ENCODE measurements around the gene ADGRF3. TPM values are rescaled to one million over a fixed set of nuclear protein-coding genes. Genes with fewer than 3 reads are reported as not detected.
"Not testable (repeated sequence)": the region's sequence is repeated elsewhere in the genome, so short reads cannot be mapped to it uniquely, and the experiment has no call there.

The ADGRF3 gene
- total RNA-seq, 4 donors from 2014 or later = 4.1 TPM; not detected in 3

DNA sequence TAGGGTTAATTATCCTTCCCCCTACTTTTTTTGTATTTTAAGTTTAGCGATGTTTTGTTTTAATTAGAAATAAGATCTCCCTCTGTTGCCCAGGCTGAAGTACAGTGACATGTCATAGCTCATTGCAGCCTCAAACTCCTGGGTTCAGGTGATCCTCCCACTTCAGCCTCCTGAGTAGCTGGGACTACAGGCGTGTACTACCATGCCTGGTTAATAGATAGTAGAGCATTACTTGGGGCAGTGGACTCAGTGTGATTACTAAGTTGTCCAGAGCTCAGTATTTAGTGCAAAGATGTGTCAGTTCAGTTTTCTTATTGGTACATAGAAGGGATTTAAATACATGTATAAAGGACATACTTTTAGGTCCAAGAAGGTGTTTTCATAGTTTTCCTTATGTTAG is 9.5 kb upstream of the ADGRF3 start:
- no peaks in the 10 kb centered on the region for H3K27me3 ChIP-seq
- no peak overlapping the region for H3K27ac ChIP-seq
- H3K9me3 ChIP-seq = no peaks in the 10 kb centered on the region
- DNase-seq = no peak
- TF ChIP-seq, protein P1, sequence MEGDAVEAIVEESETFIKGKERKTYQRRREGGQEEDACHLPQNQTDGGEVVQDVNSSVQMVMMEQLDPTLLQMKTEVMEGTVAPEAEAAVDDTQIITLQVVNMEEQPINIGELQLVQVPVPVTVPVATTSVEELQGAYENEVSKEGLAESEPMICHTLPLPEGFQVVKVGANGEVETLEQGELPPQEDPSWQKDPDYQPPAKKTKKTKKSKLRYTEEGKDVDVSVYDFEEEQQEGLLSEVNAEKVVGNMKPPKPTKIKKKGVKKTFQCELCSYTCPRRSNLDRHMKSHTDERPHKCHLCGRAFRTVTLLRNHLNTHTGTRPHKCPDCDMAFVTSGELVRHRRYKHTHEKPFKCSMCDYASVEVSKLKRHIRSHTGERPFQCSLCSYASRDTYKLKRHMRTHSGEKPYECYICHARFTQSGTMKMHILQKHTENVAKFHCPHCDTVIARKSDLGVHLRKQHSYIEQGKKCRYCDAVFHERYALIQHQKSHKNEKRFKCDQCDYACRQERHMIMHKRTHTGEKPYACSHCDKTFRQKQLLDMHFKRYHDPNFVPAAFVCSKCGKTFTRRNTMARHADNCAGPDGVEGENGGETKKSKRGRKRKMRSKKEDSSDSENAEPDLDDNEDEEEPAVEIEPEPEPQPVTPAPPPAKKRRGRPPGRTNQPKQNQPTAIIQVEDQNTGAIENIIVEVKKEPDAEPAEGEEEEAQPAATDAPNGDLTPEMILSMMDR (IDR thresholded peaks at IDR 0.05) = no peak
- TF ChIP-seq POLR2A (IDR thresholded peaks at IDR 0.05) = no peak
- no peak overlapping the region for H3K4me3 ChIP-seq
- H3K4me1 ChIP-seq = peaks cover 0 to 8% (median 0%) of the 10 kb centered on the region in 4 donors
- no peaks in the 10 kb centered on the region for H3K36me3 ChIP-seq

DNA sequence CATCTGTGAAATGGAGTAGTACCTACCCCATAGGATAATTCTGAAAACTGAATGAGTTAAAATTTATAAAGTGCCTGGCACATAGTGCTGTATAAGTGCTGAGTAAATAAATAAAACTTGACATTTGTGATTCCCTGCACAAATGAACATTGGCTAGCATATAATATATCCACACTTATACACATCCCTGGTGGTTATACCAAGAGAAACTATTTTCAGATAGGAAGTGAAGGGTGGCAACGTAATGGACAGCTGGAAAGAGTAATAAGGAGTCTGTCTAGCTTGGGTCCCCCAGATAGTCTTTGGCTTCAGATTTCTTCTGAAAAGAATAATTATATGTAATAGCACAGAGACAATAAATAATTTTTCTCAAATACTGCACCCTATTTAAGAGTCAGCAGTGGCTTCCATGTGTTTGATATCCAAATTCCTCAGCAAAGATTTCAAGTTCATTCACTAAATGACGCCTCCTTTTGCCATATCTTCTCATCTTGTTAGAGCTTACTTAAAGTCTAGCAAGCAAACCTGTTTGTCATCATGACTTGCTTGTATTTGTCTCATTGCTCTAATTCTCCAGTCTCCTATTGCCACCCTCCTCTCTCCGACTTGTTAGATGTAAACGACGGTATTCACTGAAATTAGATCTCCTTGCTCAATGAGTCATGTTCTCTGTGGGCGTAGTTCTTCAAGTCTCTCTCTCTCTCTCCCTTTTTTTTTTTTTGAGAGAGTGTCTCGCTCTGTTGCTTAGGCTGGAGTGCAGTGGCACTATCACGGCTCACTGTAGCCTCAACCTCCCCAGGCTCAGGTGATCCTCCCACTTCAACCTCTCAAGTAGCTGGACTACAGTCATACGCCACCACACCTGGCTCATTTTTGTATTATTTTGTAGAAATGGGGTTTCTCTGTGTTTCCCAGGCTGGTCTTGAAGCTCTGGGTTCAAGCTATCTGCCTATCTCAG is 8.7 kb upstream of the ADGRF3 start:
- Histone ChIP-seq H3K27ac (no peak overlapping the region), H3K9me3 (no peaks in the 10 kb centered on the region), H3K27me3 (no peaks in the 10 kb centered on the region), H3K4me1 (peaks cover 0 to 8% (median 0%) of the 10 kb centered on the region in 4 donors), H3K4me3 (no peak overlapping the region), H3K36me3 (no peaks in the 10 kb centered on the region)
- TF ChIP-seq POLR2A (IDR thresholded peaks at IDR 0.05) = no peak
- TF ChIP-seq, protein P1 (IDR thresholded peaks at IDR 0.05) = no peak
- no peak for DNase-seq

DNA sequence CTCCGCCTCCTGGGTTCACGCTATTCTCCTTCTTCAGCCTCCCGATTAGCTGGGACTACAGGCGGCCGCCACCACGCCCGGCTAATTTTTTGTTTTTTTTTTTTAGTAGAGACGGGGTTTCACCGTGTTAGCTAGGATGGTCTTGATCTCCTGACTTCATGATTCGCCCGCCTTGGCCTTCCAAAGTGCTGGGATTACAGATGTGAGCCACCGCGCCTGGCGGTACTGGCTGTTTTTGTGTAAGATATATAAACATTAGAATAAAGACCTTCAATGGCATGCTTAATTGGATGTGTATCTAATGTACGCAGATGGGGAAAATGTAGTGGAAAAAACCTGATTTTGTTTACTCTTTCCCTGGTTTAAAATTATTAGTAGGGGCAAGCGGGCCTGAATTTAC is 7.9 kb upstream of the ADGRF3 start:
- not testable (repeated sequence) for H3K27me3 ChIP-seq, H3K4me1 ChIP-seq, H3K9me3 ChIP-seq, H3K4me3 ChIP-seq, H3K36me3 ChIP-seq, H3K27ac ChIP-seq, DNase-seq

DNA sequence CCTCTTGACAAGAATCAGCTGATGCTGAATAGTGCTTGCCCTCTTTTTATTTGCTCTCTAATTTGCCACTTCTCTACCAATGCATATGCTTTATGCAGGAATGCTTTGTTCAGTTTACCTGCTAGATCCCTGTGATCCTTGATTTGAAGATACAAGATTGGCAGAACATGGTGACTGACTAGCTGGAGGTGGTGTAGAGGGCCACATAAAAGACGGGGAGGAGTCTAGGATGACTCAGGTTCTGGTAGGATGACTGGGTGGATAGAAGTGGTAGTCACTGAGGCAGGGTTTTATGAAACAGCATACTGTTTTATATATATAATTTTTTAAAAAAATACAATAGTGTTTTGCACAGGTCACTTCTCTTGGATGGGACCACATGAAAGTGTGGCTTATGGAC is 6.3 kb upstream of the ADGRF3 start:
- peak in 1 of 3 donors; percentile 69 for DNase-seq

DNA sequence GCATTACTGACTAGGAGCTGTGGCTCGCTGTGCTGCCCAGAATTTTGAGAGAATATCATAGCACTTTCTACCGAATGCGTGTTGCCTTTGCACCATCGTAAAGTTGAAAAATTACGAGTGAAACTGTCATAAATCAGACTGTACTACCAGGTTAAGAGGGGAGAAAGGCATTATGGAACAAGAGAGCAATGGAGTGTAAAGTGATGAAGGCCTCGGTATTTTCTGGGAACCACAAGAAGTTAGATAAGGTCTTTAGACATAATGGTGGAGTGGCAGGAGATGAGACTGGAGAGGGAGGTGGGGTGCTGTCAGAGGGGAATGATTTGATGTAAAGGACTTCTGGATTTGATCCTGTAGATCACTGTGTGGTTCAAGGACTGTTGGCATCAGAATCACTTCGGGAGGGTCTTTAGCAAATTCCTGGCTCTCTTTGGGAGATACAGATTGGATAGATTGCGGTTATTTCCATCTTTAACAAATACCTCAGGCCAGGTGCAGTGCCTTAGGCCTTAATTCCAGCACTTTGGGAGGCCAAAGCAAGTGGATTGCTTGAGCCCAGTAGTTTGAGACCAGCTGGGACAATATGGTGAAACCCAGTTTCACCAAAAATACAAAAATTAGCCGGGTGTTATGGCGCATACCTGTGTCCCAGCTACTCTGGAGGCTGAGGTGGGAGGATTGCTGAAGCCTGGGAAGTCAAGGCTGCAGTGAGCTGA is 4.9 kb upstream of the ADGRF3 start:
- no peak overlapping the region for H3K4me3 ChIP-seq
- H3K9me3 ChIP-seq = no peaks in the 10 kb centered on the region
- TF ChIP-seq, protein P1 (IDR thresholded peaks at IDR 0.05) = no peak
- no peak for TF ChIP-seq POLR2A (IDR thresholded peaks at IDR 0.05)
- H3K27ac ChIP-seq = no peak overlapping the region
- DNase-seq = no peak
- peaks cover 0 to 23% (median 4%) of the 10 kb centered on the region in 4 donors for H3K4me1 ChIP-seq
- no peaks in the 10 kb centered on the region for H3K36me3 ChIP-seq
- no peaks in the 10 kb centered on the region for H3K27me3 ChIP-seq

More for the DNA sequence above, 6.3 kb upstream of the ADGRF3 start:
- Histone ChIP-seq H3K36me3 (no peaks in the 10 kb centered on the region), H3K4me3 (no peak overlapping the region), H3K4me1 (peaks cover 0 to 15% (median 0%) of the 10 kb centered on the region in 4 donors), H3K9me3 (no peaks in the 10 kb centered on the region), H3K27ac (no peak overlapping the region), H3K27me3 (no peaks in the 10 kb centered on the region)
- no peak for TF ChIP-seq POLR2A (IDR thresholded peaks at IDR 0.05)
- TF ChIP-seq, protein P1 (IDR thresholded peaks at IDR 0.05) = no peak

DNA sequence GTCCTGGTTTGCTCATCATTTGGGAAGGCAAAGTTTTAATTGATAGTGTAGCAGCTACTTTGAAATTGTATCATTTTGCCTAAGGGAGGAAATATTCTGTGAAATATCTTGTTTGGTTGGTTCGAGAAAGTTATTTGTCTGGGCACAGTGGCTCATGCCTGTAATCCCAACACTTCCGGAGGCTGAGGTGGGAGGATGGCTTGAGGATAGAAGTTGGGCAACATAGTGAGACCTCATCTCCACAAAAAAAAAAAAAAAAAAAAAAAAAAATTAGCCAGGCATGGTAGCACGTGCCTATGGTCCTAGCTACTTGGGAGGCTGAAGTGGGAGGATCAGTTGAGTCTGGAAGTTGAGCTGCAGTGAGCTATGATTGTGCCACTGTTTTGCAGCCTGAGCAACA is 3.1 kb upstream of the ADGRF3 start:
- TF ChIP-seq, protein P1 (IDR thresholded peaks at IDR 0.05) = no peak
- TF ChIP-seq POLR2A (IDR thresholded peaks at IDR 0.05) = no peak
- no peak overlapping the region for H3K27ac ChIP-seq
- no peak overlapping the region for H3K4me3 ChIP-seq
- peaks cover 0 to 18% (median 7%) of the 10 kb centered on the region in 4 donors for H3K4me1 ChIP-seq
- no peaks in the 10 kb centered on the region for H3K36me3 ChIP-seq
- no peaks in the 10 kb centered on the region for H3K9me3 ChIP-seq
- DNase-seq = no peak
- no peaks in the 10 kb centered on the region for H3K27me3 ChIP-seq

Measured in Peyer's patch (tissue), 4 donors.